Amniotic stem cell (primary cell): ENCODE measurements around the gene CEP19.
A peak's percentile ranks its signal among the peaks of the same experiment; 100 is the strongest.

Experiments used
- DNase-seq: peaks from one replicate; lab custom pipeline; 2025; lab: John Stamatoyannopoulos, UW

The CEP19 gene

GRCh38 chr3:196708467-196708866 is 3.6 kb downstream of the CEP19 start:
- DNase-seq, result no peak

GRCh38 chr3:196707566-196707965 is 4.5 kb downstream of the CEP19 start:
- no peak for DNase-seq

GRCh38 chr3:196706731-196707130 is 5.3 kb downstream of the CEP19 start:
- DNase-seq, result no peak

- DNase-seq, result no peak
Measured at GRCh38 chr3:196706327-196706726, 5.7 kb downstream of the CEP19 start.

- no peak for DNase-seq
Measured at GRCh38 chr3:196700801-196701200, 11.2 kb downstream of the CEP19 start.

- DNase-seq, result no peak
Measured at GRCh38 chr3:196699749-196700148, 12.3 kb downstream of the CEP19 start.

GRCh38 chr3:196697270-196697669 is 14.8 kb downstream of the CEP19 start:
- no peak for DNase-seq

- DNase-seq, result no peak
Measured at GRCh38 chr3:196695849-196696226, 16.2 kb downstream of the CEP19 start.

- no peak for DNase-seq
Measured at GRCh38 chr3:196694941-196695848, 16.9 kb downstream of the CEP19 start.

- DNase-seq, result no peak
Measured at GRCh38 chr3:196694202-196694638, 17.8 kb downstream of the CEP19 start.

- DNase-seq, result no peak
Measured at GRCh38 chr3:196691386-196691785, 20.7 kb downstream of the CEP19 start.

GRCh38 chr3:196689941-196690660 is 21.9 kb downstream of the CEP19 start:
- no peak for DNase-seq

- DNase-seq, result no peak
Measured at GRCh38 chr3:196688349-196688748, 23.7 kb downstream of the CEP19 start.

GRCh38 chr3:196686436-196686835 is 25.6 kb downstream of the CEP19 start:
- no peak for DNase-seq

- DNase-seq, result peak; percentile 53
Measured at GRCh38 chr3:196684548-196685407, 27.3 kb downstream of the CEP19 start.

- no peak for DNase-seq
Measured at GRCh38 chr3:196677931-196678330, 34.1 kb downstream of the CEP19 start.

- DNase-seq, result no peak
Measured at GRCh38 chr3:196677353-196677752, 34.7 kb downstream of the CEP19 start.

- no peak for DNase-seq
Measured at GRCh38 chr3:196673632-196674031, 38.4 kb downstream of the CEP19 start.

GRCh38 chr3:196670339-196670738 is 41.7 kb downstream of the CEP19 start:
- no peak for DNase-seq

- DNase-seq, result no peak
Measured at GRCh38 chr3:196667056-196667825, 44.8 kb downstream of the CEP19 start.
